A673 (cell line): ENCODE measurements around the gene SLC26A3. TPM values are rescaled to one million over a fixed set of nuclear protein-coding genes. Genes with fewer than 3 reads are reported as not detected.

Experiments
- BruUV-seq: library from RNA; stranded (reverse); fragments of 400-500 nt; replicated peaks from 2 replicates; lab custom pipeline; 2021; lab: Mats Ljungman, UMichigan
- CTCF ChIA-PET: fragments of 300-600 bp; sonication (Branson Sonifier 250); formaldehyde crosslinking; loops from one replicate; lab custom pipeline; 2022; ENCODE audit warnings: antibody characterized with exemption; lab: Charles Lee
- POLR2A ChIA-PET: fragments of 300-600 bp; sonication (Branson Sonifier 250); formaldehyde crosslinking; loops from one replicate; lab custom pipeline; 2022; ENCODE audit warnings: antibody characterized with exemption; ENCODE audit not compliant: low non-redundant PET; lab: Charles Lee
- DNase-seq: peaks from one replicate; pipeline ENCODE4 v3.0.0-alpha.2; 2015; ENCODE audit warnings: low spot score
- H3K27ac ChIP-seq: fragments of 200-600 bp; sonication (generic); 2 replicates; pipeline ENCODE4 v1.5.1; 2016; ENCODE audit warnings: mixed run types, low read depth, mild to moderate bottlenecking, mixed read lengths, antibody characterized with exemption, low read length; ENCODE audit not compliant: poor library complexity, severe bottlenecking
- H3K27me3 ChIP-seq: fragments of 200-600 bp; sonication (generic); replicated peaks from 2 replicates; pipeline ENCODE4 v1.6.1; 2017; ENCODE audit warnings: mixed run types, low read depth, mild to moderate bottlenecking, mixed read lengths, antibody characterized with exemption, low read length; ENCODE audit not compliant: insufficient read depth, poor library complexity
- H3K36me3 ChIP-seq: fragments of 200-600 bp; sonication (generic); 2 replicates; pipeline ENCODE4 v1.6.1; 2016; ENCODE audit warnings: mixed run types, mild to moderate bottlenecking, mixed read lengths, antibody characterized with exemption, low read length; ENCODE audit not compliant: insufficient read depth, poor library complexity, severe bottlenecking
- H3K4me1 ChIP-seq: fragments of 200-600 bp; sonication (generic); 2 replicates; pipeline ENCODE4 v1.6.1; 2017; ENCODE audit warnings: mixed run types, mild to moderate bottlenecking, mixed read lengths, antibody characterized with exemption, low read length; ENCODE audit not compliant: insufficient read depth, poor library complexity, severe bottlenecking
- H3K4me3 ChIP-seq: fragments of 200-600 bp; sonication (generic); 2 replicates; pipeline ENCODE4 v1.5.1; 2016; ENCODE audit warnings: low read depth, mixed run types, mild to moderate bottlenecking, mixed read lengths, low read length; ENCODE audit not compliant: poor library complexity, severe bottlenecking
- H3K9me3 ChIP-seq: fragments of 200-600 bp; sonication (generic); 2 replicates; pipeline ENCODE4 v1.6.1; 2016; ENCODE audit warnings: mixed run types, low read depth, mild to moderate bottlenecking, mixed read lengths, antibody characterized with exemption, low read length; ENCODE audit not compliant: poor library complexity, severe bottlenecking
- EZH2 ChIP-seq: fragments of 200-600 bp; sonication (generic); IDR thresholded peaks from 2 replicates; pipeline ENCODE4 v1.6.1; 2017; ENCODE audit warnings: borderline replicate concordance, low read depth, mild to moderate bottlenecking, mixed read lengths, antibody characterized with exemption, low read length; ENCODE audit not compliant: poor library complexity, severe bottlenecking
- intact Hi-C: fragments of 100-400 bp; cut with micrococcal nuclease; formaldehyde crosslinking; loops from one replicate; pipeline ENCODE4 v1.10.0; 2022; ENCODE audit not compliant: unreplicated experiment
- total RNA-seq: library from RNA; stranded (reverse); gene quantifications from 2 replicates; pipeline ENCODE4 v1.2.3, GENCODE V29; 2021
- TF ChIP-seq, protein P1 (sequence below): fragments of 300-800, 200-600 bp; sonication (generic); conservative IDR thresholded peaks from 2 replicates; pipeline ENCODE4 v1.5.1; 2017; ENCODE audit warnings: low read depth, mild to moderate bottlenecking, antibody characterized with exemption, low read length, moderate library complexity, mixed read lengths

Gene SLC26A3
- total RNA-seq, 1 experiment from 2014 or later = not detected

DNA sequence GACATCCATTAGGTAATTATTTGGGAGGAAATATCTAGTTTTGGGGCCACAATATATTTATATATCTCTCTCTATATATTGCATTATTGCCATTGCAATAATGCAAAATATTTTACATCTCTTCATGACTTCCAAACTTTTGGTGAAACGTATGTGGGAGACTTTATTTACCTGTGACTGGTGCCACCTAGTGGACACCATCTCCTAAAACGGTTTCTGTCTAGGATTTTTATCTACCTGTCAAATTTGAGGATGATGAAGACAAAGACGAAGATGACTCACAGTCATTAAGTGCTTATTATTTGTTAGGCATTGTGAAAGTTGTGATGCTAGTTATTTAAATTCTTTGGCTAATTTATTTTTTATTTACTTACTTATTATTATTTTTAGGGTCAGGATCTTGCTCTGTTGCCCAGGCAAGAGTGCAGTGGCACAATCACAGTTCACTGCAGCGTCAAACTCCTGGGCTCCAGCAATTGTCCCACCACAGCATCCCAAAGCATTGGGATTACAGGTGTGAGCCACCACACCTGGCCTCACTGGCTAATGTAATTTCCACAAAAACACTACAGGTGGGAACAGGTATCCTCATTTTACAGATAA is 77.8 kb downstream of the SLC26A3 start:
- TF ChIP-seq, protein P1, sequence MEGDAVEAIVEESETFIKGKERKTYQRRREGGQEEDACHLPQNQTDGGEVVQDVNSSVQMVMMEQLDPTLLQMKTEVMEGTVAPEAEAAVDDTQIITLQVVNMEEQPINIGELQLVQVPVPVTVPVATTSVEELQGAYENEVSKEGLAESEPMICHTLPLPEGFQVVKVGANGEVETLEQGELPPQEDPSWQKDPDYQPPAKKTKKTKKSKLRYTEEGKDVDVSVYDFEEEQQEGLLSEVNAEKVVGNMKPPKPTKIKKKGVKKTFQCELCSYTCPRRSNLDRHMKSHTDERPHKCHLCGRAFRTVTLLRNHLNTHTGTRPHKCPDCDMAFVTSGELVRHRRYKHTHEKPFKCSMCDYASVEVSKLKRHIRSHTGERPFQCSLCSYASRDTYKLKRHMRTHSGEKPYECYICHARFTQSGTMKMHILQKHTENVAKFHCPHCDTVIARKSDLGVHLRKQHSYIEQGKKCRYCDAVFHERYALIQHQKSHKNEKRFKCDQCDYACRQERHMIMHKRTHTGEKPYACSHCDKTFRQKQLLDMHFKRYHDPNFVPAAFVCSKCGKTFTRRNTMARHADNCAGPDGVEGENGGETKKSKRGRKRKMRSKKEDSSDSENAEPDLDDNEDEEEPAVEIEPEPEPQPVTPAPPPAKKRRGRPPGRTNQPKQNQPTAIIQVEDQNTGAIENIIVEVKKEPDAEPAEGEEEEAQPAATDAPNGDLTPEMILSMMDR = peak; percentile 80
- TF ChIP-seq EZH2 = no peak
- CTCF ChIA-PET = interaction anchor here (1.6 kb wide), 1 partner anchor 262 kb away, joined by 4 read pairs; no protein-coding TSS in a partner anchor
- H3K4me3 ChIP-seq = no peak overlapping the region
- no peaks in the 10 kb centered on the region for H3K27me3 ChIP-seq
- H3K4me1 ChIP-seq = no peaks in the 10 kb centered on the region
- intact Hi-C loops = loop anchor here (1.0 to 10.0 kb wide), 5 partner anchors 140 to 933 kb away; partner anchors contain the start of gene BCAP29
- BruUV-seq = no TSS peak
- H3K36me3 ChIP-seq = no peaks in the 10 kb centered on the region
- no peak overlapping the region for H3K27ac ChIP-seq
- peak; percentile 59 for DNase-seq
- POLR2A ChIA-PET = no interaction called here
- no peaks in the 10 kb centered on the region for H3K9me3 ChIP-seq

DNA sequence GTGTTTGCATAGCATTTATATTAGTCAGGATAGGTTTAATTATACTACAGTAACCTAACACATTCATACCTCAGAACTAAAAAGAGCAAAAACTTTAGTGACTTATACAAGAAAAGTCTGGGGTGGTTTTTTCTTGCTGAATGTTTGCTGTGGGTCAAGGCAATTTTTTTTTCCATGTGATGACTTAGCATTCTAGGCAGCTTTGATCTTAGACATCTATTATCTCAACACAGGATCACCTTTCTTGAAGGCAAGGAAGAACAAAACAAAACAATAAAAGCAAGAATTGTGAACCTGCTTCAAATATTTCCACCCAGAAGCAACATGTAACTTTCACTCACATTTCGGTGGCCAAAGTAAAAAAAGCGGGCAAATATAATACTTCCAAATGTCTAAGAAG is 79.8 kb downstream of the SLC26A3 start:
- no peak for DNase-seq
- no peaks in the 10 kb centered on the region for H3K9me3 ChIP-seq
- BruUV-seq = no TSS peak
- no peaks in the 10 kb centered on the region for H3K36me3 ChIP-seq
- intact Hi-C loops = loop anchor here (10.0 kb wide), 2 partner anchors 138 to 778 kb away; partner anchors contain the start of gene BCAP29
- TF ChIP-seq EZH2 = no peak
- TF ChIP-seq, protein P1 = no peak
- no peaks in the 10 kb centered on the region for H3K27me3 ChIP-seq
- CTCF ChIA-PET = no interaction called here
- POLR2A ChIA-PET = no interaction called here
- no peak overlapping the region for H3K4me3 ChIP-seq
- no peak overlapping the region for H3K27ac ChIP-seq
- no peaks in the 10 kb centered on the region for H3K4me1 ChIP-seq

DNA sequence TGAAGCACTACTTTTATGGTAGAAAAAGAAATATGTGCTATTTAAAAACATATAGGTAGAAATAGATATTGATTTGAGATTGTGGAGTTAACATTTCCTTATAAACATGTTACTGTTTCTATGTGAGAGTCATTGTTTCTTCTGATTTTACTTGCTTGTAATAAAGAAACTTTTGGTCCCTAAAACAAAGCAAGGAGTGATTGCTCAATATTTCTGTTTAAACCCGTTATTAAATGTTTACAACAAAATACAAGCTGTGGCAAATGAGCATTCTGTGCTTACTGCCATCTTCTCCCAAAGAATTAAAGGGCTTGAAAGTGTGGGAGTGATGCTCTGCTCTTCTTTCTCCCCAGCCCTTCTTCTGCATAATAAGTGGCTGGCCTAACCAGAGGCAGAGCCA is 81.7 kb downstream of the SLC26A3 start:
- H3K4me1 ChIP-seq = no peaks in the 10 kb centered on the region
- DNase-seq = no peak
- no peak overlapping the region for H3K27ac ChIP-seq
- CTCF ChIA-PET = no interaction called here
- no TSS peak for BruUV-seq
- no peaks in the 10 kb centered on the region for H3K27me3 ChIP-seq
- H3K9me3 ChIP-seq = no peaks in the 10 kb centered on the region
- no peak overlapping the region for H3K4me3 ChIP-seq
- POLR2A ChIA-PET = no interaction called here
- H3K36me3 ChIP-seq = no peaks in the 10 kb centered on the region
- TF ChIP-seq EZH2 = no peak
- TF ChIP-seq, protein P1 = no peak
- intact Hi-C loops = loop anchor here (10.0 kb wide), 2 partner anchors 136 to 776 kb away; partner anchors contain the start of gene BCAP29
